Central memory CD4-positive, alpha-beta T cell (primary cell): ENCODE results near the gene CCT2.

Experiments
- DNase-seq: peaks from one replicate; pipeline ENCODE4 v3.0.0; 2022
- total RNA-seq, 3 experiments: gene quantifications; one replicate each; lab custom pipeline; 2026; lab: John Stamatoyannopoulos, UW

CCT2 gene
- 131 to 856 (median 155) reads per million in 3 experiments for total RNA-seq

- peak; percentile 95 for DNase-seq
Measured at GRCh38 chr12:69585189-69586062, at the start of gene CCT2. Gene CCT2 (plus strand): TSS chr12:69585459. CDS start chr12:69585522, 63 bp downstream.

GRCh38 chr12:69540987-69541386 is 44.3 kb upstream of the CCT2 start:
- no peak for DNase-seq

GRCh38 chr12:69544087-69544486 is 41.2 kb upstream of the CCT2 start:
- DNase-seq, result no peak

DNA sequence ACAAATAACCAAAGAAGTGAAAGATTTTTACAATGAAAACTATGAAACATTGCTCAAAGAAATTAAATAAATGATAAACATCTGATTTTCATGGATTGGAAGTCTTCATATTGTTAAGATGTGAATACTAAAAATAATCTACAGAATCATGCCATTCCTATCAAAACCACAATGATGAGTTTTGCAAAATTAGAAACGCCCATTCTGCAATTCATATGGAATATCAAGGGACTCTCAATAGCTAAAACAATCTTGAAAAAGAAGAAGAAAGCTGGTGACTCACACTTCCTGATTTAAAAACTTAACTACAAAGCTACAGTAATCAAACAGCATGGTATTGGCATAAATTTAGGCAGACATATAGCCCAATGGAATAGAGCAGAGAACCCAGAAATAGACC is 40.2 kb upstream of the CCT2 start:
- no peak for DNase-seq

- DNase-seq, result no peak
Measured at GRCh38 chr12:69546693-69547438, 38.4 kb upstream of the CCT2 start.

DNA sequence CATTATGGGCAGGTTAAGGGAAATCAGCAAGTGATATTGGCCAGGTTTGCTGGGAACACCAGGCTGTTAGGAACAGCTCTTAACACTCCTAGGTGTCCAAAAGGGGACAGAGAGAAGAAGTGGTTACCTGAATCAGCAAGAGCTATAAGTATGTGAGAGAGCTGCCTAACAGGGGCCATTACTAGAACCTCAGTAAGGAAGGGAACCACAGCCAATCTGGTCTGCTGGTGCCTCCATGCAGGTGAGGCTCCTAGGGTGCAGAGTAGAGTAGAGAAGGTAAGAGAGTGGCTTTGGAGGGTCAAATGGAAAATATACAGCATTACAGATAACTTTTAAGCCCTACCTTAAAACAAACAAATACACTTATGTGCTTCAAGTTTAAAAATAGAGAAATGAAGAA is 36.6 kb upstream of the CCT2 start:
- DNase-seq, result no peak

- no peak for DNase-seq
Measured at GRCh38 chr12:69550569-69551350, 34.5 kb upstream of the CCT2 start.

DNA sequence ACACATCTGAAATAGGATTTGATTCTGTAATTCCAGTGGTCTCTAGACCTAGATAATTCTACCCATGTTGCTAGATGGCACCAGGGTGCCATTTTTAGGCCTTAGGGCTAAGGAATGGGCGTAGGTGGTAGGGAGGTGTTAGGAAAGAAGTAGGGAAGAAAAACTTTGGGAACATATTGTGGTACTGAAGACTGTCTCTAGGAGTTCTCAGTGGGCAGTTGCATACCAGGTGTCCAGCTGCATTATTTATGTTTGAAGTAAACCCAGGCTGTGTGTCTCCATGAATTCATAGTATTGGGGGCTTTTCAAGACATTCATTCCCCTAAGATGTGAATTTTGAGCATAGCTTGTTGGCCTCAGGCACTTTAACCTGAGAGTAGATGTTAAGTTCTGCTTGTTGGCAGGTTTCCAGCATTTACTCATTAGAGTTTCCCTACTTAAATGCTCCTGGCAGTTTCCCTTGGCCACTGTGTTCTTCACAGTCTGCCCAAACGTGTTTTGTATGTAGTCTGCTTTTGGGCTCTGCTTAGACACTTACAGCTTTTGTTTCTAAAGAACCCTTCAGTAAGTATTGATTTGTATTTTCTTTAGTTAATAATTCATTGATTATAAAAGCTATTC is 31.5 kb upstream of the CCT2 start:
- DNase-seq, result no peak

GRCh38 chr12:69555461-69555860 is 29.8 kb upstream of the CCT2 start:
- no peak for DNase-seq

- DNase-seq, result no peak
Measured at GRCh38 chr12:69556383-69556782, 28.9 kb upstream of the CCT2 start.

- no peak for DNase-seq
Measured at GRCh38 chr12:69563166-69563762, 22.0 kb upstream of the CCT2 start.

DNA sequence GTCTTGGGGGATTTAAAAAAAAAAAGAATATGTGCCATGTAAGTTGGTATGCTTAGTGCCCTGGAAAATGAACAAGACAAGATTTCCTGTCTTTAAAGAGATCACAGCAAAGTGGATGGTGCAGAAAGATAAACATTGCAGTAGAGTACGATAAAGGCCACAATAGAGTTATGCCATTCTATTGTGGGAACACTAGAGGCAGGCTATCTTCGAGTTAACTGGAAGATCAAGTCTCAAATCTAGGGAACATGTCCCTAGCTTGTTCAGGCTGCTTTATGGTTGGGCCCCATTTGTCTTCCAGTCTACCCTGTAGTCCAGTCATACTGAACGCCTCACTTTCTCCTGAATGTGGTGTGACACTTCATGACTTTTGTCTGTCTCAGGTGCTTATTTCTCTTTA is 18.7 kb upstream of the CCT2 start:
- DNase-seq, result no peak

GRCh38 chr12:69569236-69569635 is 16.0 kb upstream of the CCT2 start:
- DNase-seq, result no peak

- DNase-seq, result no peak
Measured at GRCh38 chr12:69570000-69570516, 15.2 kb upstream of the CCT2 start.

DNA sequence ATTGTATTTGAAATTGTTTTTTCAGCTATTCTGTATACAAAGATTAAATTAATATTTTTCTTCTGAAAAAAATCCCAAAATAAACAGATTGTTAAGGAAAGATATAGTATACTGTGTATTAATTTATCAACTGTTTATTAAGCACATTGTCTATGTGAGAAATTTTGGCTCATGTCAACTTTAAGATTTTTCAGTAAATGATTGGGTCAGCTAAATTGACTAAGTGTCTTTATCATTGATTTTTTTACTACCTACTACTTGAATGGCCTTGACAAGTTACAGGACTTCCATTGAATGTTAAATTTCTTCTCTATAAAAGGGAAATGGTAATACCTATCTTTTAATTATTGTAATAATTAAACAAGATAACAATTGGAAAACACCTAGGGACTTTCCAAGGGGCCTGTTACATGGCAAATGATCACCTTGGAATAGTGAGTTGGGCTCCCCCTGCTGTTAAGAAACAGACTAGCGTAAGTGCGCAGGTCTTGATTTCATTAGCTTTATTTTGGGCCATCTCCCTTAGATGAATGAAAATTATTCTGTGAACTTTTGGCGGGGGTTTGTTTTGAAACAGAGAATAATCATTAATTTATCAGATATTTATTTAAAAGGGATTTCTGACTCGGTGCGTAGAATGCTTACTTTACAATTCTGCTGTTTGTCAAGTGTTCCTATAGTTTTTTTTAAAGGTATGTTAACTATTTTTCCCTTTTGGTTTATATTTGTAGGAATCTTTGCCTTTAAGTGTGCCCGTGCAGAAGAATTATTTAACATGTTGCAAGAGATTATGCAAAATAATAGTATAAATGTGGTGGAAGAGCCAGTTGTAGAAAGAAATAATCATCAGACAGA is 14.5 kb upstream of the CCT2 start:
- peak; percentile 53 for DNase-seq

DNA sequence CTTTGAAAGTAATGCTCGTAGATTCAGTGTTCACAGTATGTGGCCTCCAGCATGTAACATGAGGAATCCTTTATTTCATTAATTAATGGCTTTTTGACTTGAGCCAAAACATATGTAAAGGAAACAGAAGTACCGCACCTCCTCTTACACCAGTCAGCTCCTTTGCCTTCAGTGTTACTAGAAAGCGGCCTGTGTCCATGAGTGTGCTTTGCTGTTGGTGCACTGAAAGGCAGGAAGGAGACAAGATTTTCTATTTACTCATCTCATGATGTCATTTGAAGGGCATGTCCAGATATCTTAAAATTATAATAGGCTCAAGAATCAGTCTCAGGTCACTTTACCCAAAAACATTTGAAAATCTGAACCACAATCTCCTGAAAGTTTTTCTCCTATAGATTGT is 9.9 kb upstream of the CCT2 start:
- DNase-seq, result no peak

GRCh38 chr12:69578283-69578682 is 7.0 kb upstream of the CCT2 start:
- DNase-seq, result no peak

- no peak for DNase-seq
Measured at GRCh38 chr12:69579029-69579428, 6.2 kb upstream of the CCT2 start.

DNA sequence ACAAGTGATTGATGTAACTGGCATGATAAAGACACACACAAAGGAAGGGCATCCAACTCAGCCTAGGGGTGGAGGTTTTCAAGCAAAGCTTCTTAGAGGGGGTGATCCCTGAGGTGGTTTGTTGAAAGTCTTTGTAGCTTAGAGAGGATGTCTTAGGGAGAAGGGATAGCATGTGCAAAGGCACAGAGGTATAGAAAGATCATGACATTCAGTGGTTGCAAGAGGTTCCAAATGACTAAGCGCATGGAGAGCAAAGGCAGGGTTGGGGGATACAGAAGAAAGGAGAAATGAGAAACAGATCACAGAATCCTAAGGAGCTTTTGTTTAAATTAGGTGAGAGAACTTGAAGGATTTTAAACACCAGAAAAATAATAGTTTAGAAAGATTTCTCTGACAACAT is 5.2 kb upstream of the CCT2 start:
- DNase-seq, result no peak

GRCh38 chr12:69583203-69583602 is 2.1 kb upstream of the CCT2 start:
- DNase-seq, result no peak

- DNase-seq, result no peak
Measured at GRCh38 chr12:69588527-69588926, 3.3 kb downstream of the CCT2 start.
